Measurements from ENCODE around the gene SLIT1. TPM values are rescaled to one million over a fixed set of nuclear protein-coding genes. Genes with fewer than 3 reads are reported as not detected.

Gene SLIT1
- total RNA-seq, 1 donor from 2014 or later = under 0.01 TPM

DNA sequence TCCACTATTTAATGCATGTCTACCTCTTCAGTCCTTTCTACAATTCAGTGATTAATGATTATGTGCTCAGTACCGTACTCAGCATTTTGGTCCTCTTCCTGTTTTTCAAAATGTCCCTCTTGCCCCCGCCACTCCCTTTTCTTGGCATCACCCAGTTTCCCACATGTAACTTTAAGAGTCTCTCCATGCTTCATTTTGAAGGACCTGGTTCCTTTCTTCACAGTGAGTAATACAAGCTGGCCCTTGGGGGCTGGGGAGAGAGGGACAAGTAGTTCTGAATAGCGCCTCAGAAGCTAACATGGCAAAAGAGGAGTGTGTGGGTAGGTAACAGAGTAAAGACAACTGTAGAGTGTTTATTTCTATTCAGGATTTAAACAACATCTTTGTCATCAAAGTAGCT is 34.6 kb upstream of the SLIT1 start:
- Histone ChIP-seq H3K36me3 (ENCODE audit: control insufficient read depth, insufficient read depth, low read length) (no peaks in the 10 kb centered on the region), H3K4me3 (ENCODE audit: low read depth, low read length) (no peak overlapping the region), H3K27me3 (ENCODE audit: control insufficient read depth, insufficient read depth, low read length) (no peaks in the 10 kb centered on the region)
- FAIRE-seq (no peak), DNase-seq (ENCODE audit: low read depth) (no peak)
- TF ChIP-seq, protein P1, sequence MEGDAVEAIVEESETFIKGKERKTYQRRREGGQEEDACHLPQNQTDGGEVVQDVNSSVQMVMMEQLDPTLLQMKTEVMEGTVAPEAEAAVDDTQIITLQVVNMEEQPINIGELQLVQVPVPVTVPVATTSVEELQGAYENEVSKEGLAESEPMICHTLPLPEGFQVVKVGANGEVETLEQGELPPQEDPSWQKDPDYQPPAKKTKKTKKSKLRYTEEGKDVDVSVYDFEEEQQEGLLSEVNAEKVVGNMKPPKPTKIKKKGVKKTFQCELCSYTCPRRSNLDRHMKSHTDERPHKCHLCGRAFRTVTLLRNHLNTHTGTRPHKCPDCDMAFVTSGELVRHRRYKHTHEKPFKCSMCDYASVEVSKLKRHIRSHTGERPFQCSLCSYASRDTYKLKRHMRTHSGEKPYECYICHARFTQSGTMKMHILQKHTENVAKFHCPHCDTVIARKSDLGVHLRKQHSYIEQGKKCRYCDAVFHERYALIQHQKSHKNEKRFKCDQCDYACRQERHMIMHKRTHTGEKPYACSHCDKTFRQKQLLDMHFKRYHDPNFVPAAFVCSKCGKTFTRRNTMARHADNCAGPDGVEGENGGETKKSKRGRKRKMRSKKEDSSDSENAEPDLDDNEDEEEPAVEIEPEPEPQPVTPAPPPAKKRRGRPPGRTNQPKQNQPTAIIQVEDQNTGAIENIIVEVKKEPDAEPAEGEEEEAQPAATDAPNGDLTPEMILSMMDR (IDR thresholded peaks at IDR 0.05; ENCODE audit: insufficient read depth, low read length, severe bottlenecking) = no peak

DNA sequence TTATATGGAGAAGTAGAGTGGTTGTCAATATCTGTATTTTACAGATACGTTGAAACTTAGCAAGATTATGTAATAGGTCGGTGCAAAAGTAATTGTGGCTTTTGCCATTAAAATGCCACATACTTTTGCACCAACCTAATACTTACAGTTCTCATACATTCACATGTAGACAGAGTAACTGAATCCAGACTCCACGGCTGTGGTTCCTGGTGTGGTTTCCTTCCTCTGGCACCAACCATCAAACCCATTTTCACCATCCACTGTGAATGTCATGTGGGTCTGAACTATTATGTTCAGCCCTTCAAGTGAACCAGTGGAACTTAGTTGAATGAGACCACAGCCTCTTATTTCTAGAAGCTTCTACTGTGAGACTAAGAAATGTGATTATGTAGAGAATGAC is 31.5 kb upstream of the SLIT1 start:
- no peak for FAIRE-seq
- DNase-seq (ENCODE audit: low read depth) = no peak
- no peak overlapping the region for H3K4me3 ChIP-seq (ENCODE audit: low read depth, low read length)
- H3K27me3 ChIP-seq (ENCODE audit: control insufficient read depth, insufficient read depth, low read length) = no peaks in the 10 kb centered on the region
- TF ChIP-seq, protein P1 (IDR thresholded peaks at IDR 0.05; ENCODE audit: insufficient read depth, low read length, severe bottlenecking) = no peak
- H3K36me3 ChIP-seq (ENCODE audit: control insufficient read depth, insufficient read depth, low read length) = no peaks in the 10 kb centered on the region

DNA sequence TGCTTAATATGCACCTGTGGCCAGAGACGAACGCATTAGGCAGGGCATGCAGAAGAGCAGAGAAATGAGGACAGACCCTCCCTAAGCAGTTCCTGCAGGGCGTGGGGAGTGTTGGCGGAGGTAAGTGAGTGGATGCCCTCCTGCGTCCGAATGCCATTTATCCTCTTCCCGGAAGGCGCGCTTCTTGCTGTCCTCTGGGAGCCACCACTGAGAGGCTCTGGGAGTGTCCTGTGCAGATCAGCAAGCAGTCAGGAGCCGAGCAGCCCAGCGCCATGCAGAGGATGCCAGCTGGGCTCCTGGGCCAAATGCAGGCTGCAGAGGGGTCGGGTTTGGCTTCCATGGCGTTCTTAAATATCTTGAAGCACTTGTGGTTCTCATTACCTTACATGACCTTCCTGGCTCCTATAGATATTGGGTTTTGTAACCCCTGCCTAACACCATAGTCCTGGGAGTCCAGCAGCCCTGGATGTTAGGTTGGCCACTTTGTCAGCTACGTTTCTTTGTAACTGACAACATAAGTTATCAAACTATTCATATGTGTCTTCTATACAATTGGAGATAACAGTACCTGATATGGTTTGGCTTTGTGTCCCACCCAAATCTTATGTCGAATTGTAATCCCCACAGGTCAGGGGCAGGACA is 30.0 kb upstream of the SLIT1 start:
- Histone ChIP-seq H3K27me3 (ENCODE audit: control insufficient read depth, insufficient read depth, low read length) (no peaks in the 10 kb centered on the region), H3K4me3 (ENCODE audit: low read depth, low read length) (no peak overlapping the region), H3K36me3 (ENCODE audit: control insufficient read depth, insufficient read depth, low read length) (no peaks in the 10 kb centered on the region)
- no peak for DNase-seq (ENCODE audit: low read depth)
- TF ChIP-seq, protein P1 (IDR thresholded peaks at IDR 0.05; ENCODE audit: insufficient read depth, low read length, severe bottlenecking) = no peak
- FAIRE-seq = no peak

DNA sequence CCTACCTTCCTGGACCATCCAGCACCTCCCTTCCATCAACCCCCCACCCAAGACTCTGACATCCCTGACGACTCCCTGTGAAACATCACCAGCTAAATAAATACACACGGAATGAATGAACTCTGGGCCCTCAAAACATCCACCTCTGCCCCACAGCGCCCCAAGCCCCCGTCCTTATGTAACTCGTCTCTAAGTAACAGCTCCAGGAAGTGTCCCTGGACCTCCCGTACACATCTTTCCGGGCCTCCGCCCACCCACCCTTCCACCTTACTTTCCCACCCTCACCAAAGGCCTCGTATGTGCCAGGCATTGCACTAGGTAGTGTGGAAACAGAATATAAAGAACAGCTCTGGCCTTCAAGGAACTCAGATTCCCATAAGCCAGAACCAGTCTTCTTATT is 27.7 kb upstream of the SLIT1 start:
- H3K4me3 ChIP-seq (ENCODE audit: low read depth, low read length) = no peak overlapping the region
- FAIRE-seq = no peak
- no peak for DNase-seq (ENCODE audit: low read depth)
- TF ChIP-seq, protein P1 (IDR thresholded peaks at IDR 0.05; ENCODE audit: insufficient read depth, low read length, severe bottlenecking) = no peak
- H3K36me3 ChIP-seq (ENCODE audit: control insufficient read depth, insufficient read depth, low read length) = no peaks in the 10 kb centered on the region
- no peaks in the 10 kb centered on the region for H3K27me3 ChIP-seq (ENCODE audit: control insufficient read depth, insufficient read depth, low read length)

DNA sequence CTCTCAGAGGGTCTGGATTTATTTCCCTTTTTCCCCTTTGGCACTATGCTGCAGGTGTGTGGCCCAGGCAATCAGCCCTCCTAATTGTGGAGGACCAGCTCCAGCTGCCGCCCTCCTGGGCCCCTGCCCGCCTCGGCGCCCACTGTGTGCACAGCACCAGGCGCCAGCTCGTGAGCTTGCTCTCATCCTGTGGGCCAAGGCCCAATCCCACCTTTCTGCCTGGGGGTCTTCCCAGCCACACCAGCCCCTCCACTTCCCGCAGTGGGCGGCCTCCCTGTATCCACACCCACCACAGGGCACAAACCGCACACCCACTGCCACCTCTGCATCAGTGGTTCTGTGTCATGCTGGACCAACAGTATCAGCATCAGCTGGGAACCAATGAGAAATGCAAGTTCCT is 25.5 kb upstream of the SLIT1 start:
- no peaks in the 10 kb centered on the region for H3K27me3 ChIP-seq (ENCODE audit: control insufficient read depth, insufficient read depth, low read length)
- TF ChIP-seq, protein P1 (IDR thresholded peaks at IDR 0.05; ENCODE audit: insufficient read depth, low read length, severe bottlenecking) = no peak
- FAIRE-seq = no peak

DNA sequence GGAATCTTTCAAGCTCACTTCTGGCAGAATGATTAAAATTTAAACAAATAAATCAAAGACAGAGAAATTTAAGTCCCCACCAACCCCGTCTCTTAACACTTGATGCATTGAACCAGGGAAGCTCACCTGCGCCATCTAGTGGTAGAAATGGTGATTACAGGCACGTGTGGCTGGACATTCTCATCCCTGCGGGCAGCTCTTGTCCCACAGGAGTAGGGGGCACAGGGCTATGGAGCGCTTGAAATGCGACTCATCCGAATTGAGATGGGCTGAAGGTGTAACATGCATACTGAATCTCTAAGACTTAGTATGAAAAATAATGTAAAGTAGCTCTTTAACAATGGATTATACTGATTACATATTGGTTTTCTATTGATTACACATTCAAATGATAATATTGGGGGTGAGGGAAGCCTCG is 24.8 kb upstream of the SLIT1 start:
- Histone ChIP-seq H3K36me3 (ENCODE audit: control insufficient read depth, insufficient read depth, low read length) (no peaks in the 10 kb centered on the region), H3K27me3 (ENCODE audit: control insufficient read depth, insufficient read depth, low read length) (peaks cover 1% of the 10 kb centered on the region), H3K4me3 (ENCODE audit: low read depth, low read length) (no peak overlapping the region)
- TF ChIP-seq, protein P1 (IDR thresholded peaks at IDR 0.05; ENCODE audit: insufficient read depth, low read length, severe bottlenecking) = peak; percentile 91
- FAIRE-seq (no peak), DNase-seq (ENCODE audit: low read depth) (peak; percentile 64)

More for the DNA sequence above, 25.5 kb upstream of the SLIT1 start:
- DNase-seq (ENCODE audit: low read depth) = no peak
- no peak overlapping the region for H3K4me3 ChIP-seq (ENCODE audit: low read depth, low read length)
- no peaks in the 10 kb centered on the region for H3K36me3 ChIP-seq (ENCODE audit: control insufficient read depth, insufficient read depth, low read length)
